H1 (cell line): Measurements from ENCODE around the gene PPP2R3A. TPM values are rescaled to one million over a fixed set of nuclear protein-coding genes. Genes with fewer than 3 reads are reported as not detected.
A peak's percentile ranks its signal among the peaks of the same experiment; 100 is the strongest.

ENCODE experiments used
- CTCF ChIA-PET: fragments of 300-600 bp; sonication (Branson Sonifier 250); formaldehyde crosslinking; loops from one replicate; lab custom pipeline; 2021; ENCODE audit not compliant: partially characterized antibody; lab: Charles Lee
- POLR2A ChIA-PET: fragments of 300-600 bp; sonication (Branson Sonifier 250); formaldehyde crosslinking; loops from one replicate; lab custom pipeline; 2021; ENCODE audit warnings: inconsistent platforms; ENCODE audit not compliant: partially characterized antibody; lab: Charles Lee
- DNase-seq, 2 experiments: peaks; one replicate each; pipeline versions ENCODE4 v3.0.0 to v3.0.0-alpha.2; 2010 to 2022; ENCODE audit warnings: low spot score in 2 of 2, low read depth in 1 of 2, mixed read lengths in 1 of 2
- FAIRE-seq: peaks from 2 replicates; lab custom pipeline; 2011; peaks lifted over from hg19 to GRCh38; lab: Jason Lieb, UNC
- H2AFZ ChIP-seq: 2 replicates; pipeline ENCODE4 v1.8.1; 2012; ENCODE audit warnings: low read length, inconsistent platforms
- H2AK5ac ChIP-seq: 2 replicates; pipeline ENCODE4 v1.6.1; 2013; ENCODE audit warnings: low read depth, low read length
- H2BK120ac ChIP-seq: replicated peaks from 2 replicates; pipeline ENCODE3; 2013; ENCODE audit warnings: low read depth, low read length, inconsistent platforms
- H2BK12ac ChIP-seq: 2 replicates; pipeline ENCODE4 v1.6.1; 2013; ENCODE audit warnings: low read depth, low read length
- H2BK15ac ChIP-seq: 2 replicates; pipeline ENCODE4 v1.6.1; 2013; ENCODE audit warnings: low read length
- H2BK20ac ChIP-seq: 2 replicates; pipeline ENCODE4 v1.6.1; 2013; ENCODE audit warnings: low read length
- H2BK5ac ChIP-seq: 2 replicates; pipeline ENCODE4 v1.6.1; 2013; ENCODE audit warnings: low read depth, low read length
- H3K14ac ChIP-seq: 2 replicates; pipeline ENCODE4 v1.6.1; 2013; ENCODE audit warnings: inconsistent platforms; ENCODE audit not compliant: insufficient read length
- H3K18ac ChIP-seq: 2 replicates; pipeline ENCODE4 v1.6.1; 2013; ENCODE audit warnings: low read length; ENCODE audit errors: extremely low read depth
- H3K23ac ChIP-seq: 2 replicates; pipeline ENCODE4 v1.6.1; 2013; ENCODE audit warnings: inconsistent platforms; ENCODE audit not compliant: insufficient read length
- H3K23me2 ChIP-seq: 2 replicates; pipeline ENCODE4 v1.6.1; 2013; ENCODE audit warnings: low read depth, low read length
- H3K27ac ChIP-seq: 2 replicates; pipeline ENCODE4 v1.6.1; 2011; ENCODE audit warnings: low read depth, low read length, inconsistent platforms
- H3K27me3 ChIP-seq, 4 experiments: replicated peaks in 1 of 4; 1 replicate in 1 of 4; 2 replicates in 3 of 4; pipeline versions ENCODE4 v1.6.1 to v1.8.1; 2011 to 2013; ENCODE audit warnings: low read length in 3 of 4, mild to moderate bottlenecking in 3 of 4, inconsistent platforms in 2 of 4, mixed read lengths in 2 of 4, moderate library complexity in 1 of 4; ENCODE audit not compliant: control insufficient read depth in 3 of 4, insufficient read depth in 3 of 4; ENCODE audit errors: extremely low read depth in 1 of 4
- H3K36me3 ChIP-seq, 4 experiments: 2 replicates each; pipeline versions ENCODE4 v1.6.1 to v1.8.1; 2011 to 2013; ENCODE audit warnings: mild to moderate bottlenecking in 4 of 4, low read length in 3 of 4, moderate library complexity in 2 of 4, control low read depth in 1 of 4, inconsistent platforms in 1 of 4; ENCODE audit not compliant: insufficient read depth in 4 of 4, control insufficient read depth in 2 of 4
- H3K4ac ChIP-seq: replicated peaks from 2 replicates; pipeline ENCODE3; 2013; ENCODE audit warnings: low read length, low read depth, mixed read lengths, inconsistent platforms; ENCODE audit not compliant: insufficient read length
- H3K4me1 ChIP-seq, 4 experiments: replicated peaks in 1 of 4; 1 replicate in 1 of 4; 2 replicates in 3 of 4; pipeline versions ENCODE4 v1.6.1 to v1.8.1; 2011 to 2013; ENCODE audit warnings: low read length in 3 of 4, inconsistent platforms in 2 of 4, mixed read lengths in 1 of 4; ENCODE audit not compliant: insufficient read depth in 4 of 4, control insufficient read depth in 3 of 4
- H3K4me2 ChIP-seq, 2 experiments: 2 replicates each; pipeline versions ENCODE4 v1.6.1 to v1.8.1; 2011 to 2013; ENCODE audit warnings: low read depth in 2 of 2, low read length in 2 of 2, control low read depth in 1 of 2, inconsistent platforms in 1 of 2, mild to moderate bottlenecking in 1 of 2; ENCODE audit not compliant: insufficient read depth in 1 of 2
- H3K4me3 ChIP-seq, 4 experiments: fragments of 200-600, 300-600 bp in 1 of 4; sonication (generic), shearing (Covaris generic), sonication (Bioruptor Twin) in 1 of 4; 2 replicates each; pipeline versions ENCODE4 v1.5.1 to v1.8.1; 2011 to 2016; ENCODE audit warnings: low read length in 4 of 4, low read depth in 3 of 4, control low read depth in 2 of 4, inconsistent platforms in 2 of 4, mild to moderate bottlenecking in 2 of 4, mixed read lengths in 1 of 4, moderate library complexity in 1 of 4; ENCODE audit not compliant: insufficient read depth in 2 of 4; ENCODE audit errors: extremely low read depth in 1 of 4
- H3K56ac ChIP-seq: replicated peaks from 2 replicates; pipeline ENCODE3; 2013; ENCODE audit warnings: low read depth, mild to moderate bottlenecking, mixed read lengths, low read length, inconsistent platforms; ENCODE audit not compliant: insufficient read length
- H3K79me1 ChIP-seq: 2 replicates; pipeline ENCODE4 v1.6.1; 2013; ENCODE audit warnings: low read depth, low read length, control low read depth
- H3K79me2 ChIP-seq, 2 experiments: 2 replicates each; pipeline versions ENCODE4 v1.6.1 to v1.8.1; 2012 to 2013; ENCODE audit warnings: low read length in 2 of 2, mild to moderate bottlenecking in 2 of 2, inconsistent platforms in 1 of 2; ENCODE audit not compliant: insufficient read depth in 2 of 2, control insufficient read depth in 1 of 2
- H3K9ac ChIP-seq, 4 experiments: replicated peaks in 1 of 4; 1 replicate in 1 of 4; 2 replicates in 3 of 4; pipeline versions ENCODE4 v1.6.1 to v1.8.1; 2011 to 2013; ENCODE audit warnings: low read depth in 3 of 4, low read length in 3 of 4, control low read depth in 2 of 4, mild to moderate bottlenecking in 2 of 4, moderate library complexity in 2 of 4, inconsistent platforms in 1 of 4; ENCODE audit errors: extremely low read depth in 1 of 4
- H3K9me3 ChIP-seq, 2 experiments: 2 replicates each; pipeline versions ENCODE4 v1.6.1 to v1.8.1; 2012 to 2013; ENCODE audit warnings: mild to moderate bottlenecking in 2 of 2, moderate library complexity in 2 of 2, control low read depth in 1 of 2, inconsistent platforms in 1 of 2, low read depth in 1 of 2, low read length in 1 of 2, mixed read lengths in 1 of 2; ENCODE audit not compliant: insufficient read depth in 2 of 2
- H4K20me1 ChIP-seq, 2 experiments: replicated peaks in 1 of 2; 2 replicates each; pipeline versions ENCODE3 to v1.8.1; 2011 to 2013; ENCODE audit warnings: inconsistent platforms in 2 of 2, low read length in 2 of 2, mild to moderate bottlenecking in 1 of 2; ENCODE audit not compliant: insufficient read depth in 2 of 2, control insufficient read depth in 1 of 2
- H4K5ac ChIP-seq: 2 replicates; pipeline ENCODE4 v1.6.1; 2013; ENCODE audit warnings: low read length, low read depth, mixed read lengths, inconsistent platforms; ENCODE audit not compliant: insufficient read length
- H4K8ac ChIP-seq: 2 replicates; pipeline ENCODE4 v1.8.0; 2013; ENCODE audit warnings: mild to moderate bottlenecking, moderate library complexity, low read length, inconsistent platforms; ENCODE audit not compliant: insufficient read depth; ENCODE audit errors: extremely low read depth
- H4K91ac ChIP-seq: replicated peaks from 2 replicates; pipeline ENCODE3; 2013; ENCODE audit warnings: low read length, mixed read lengths, inconsistent platforms; ENCODE audit not compliant: insufficient read length
- KDM4A ChIP-seq: IDR thresholded peaks from one replicate; pipeline ENCODE4 v1.7.1; 2012; ENCODE audit warnings: low read depth, mild to moderate bottlenecking, moderate library complexity, low read length, inconsistent platforms; ENCODE audit not compliant: severe bottlenecking
- MAFK ChIP-seq: IDR thresholded peaks from 2 replicates; pipeline ENCODE4 v1.6.1; 2012; ENCODE audit warnings: low read depth, mild to moderate bottlenecking, improper control_type of control experiment, low read length
- WGBS, 2 experiments: shearing (Covaris generic) in 1 of 2; methylation state at CpG; one replicate each; pipeline versions ENCODE4 v1.1.6 to v1.1.7; 2013 to 2015; ENCODE audit warnings: low lambda C conversion rate in 2 of 2, mixed read lengths in 2 of 2, inconsistent platforms in 1 of 2, low coverage in 1 of 2, missing lambda C conversion rate in 1 of 2; ENCODE audit not compliant: insufficient replicate concordance in 2 of 2, insufficient coverage in 1 of 2, insufficient read length in 1 of 2; ENCODE audit errors: extremely low coverage in 1 of 2, missing lambda C conversion rate in 1 of 2; 5-methylcytosine and 5-hydroxymethylcytosine counted together
- polyA plus RNA-seq, 7 experiments: library from polyadenylated mRNA; depleted of rRNA in 3 of 7; stranded (reverse) in 5 of 7; unstranded in 2 of 7; fragments of >200 nt in 5 of 7; fragments of 200-250 nt in 2 of 7; gene quantifications; 1 replicate in 5 of 7; 2 replicates in 1 of 7; 4 replicates in 1 of 7; pipeline versions ENCODE4 v1.2.1 to v1.2.3, GENCODE V29; 2011 to 2013; ENCODE audit warnings: missing spikeins in 2 of 7, mixed read lengths in 2 of 7
- total RNA-seq: library from RNA; stranded (reverse); fragmentation: NEBNext Ultra II Directional; extraction: Animal tissue kit (Norgen Biotek cat#: 25700); gene quantifications from 2 replicates; pipeline ENCODE4 v1.2.1, GENCODE V29; 2021

PPP2R3A gene
- total and polyA plus RNA-seq, 2 of the 8 experiments (the other 6 are each of a cell fraction or from before 2014, with no cell fraction given) = 4.1 to 15.2 TPM

DNA sequence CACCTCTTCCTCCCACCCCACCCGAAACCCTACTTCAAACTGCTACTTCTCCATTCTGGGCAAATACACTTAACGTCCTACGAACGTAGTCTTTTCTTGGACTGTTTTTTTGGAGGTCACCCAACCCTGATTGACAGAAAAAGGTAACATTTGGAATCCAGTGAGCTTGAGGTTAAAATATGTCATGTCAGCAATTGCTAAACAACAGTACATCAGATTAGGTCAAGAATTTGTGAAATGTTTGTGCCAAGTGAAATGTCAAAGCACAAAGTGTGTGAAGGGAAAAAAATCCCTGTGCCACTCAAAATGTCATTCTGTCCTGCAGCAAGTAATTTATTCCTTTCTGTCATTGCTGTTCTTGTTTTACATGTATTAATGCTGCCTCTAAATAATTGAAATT is 49.2 kb upstream of the PPP2R3A start:
- no peak overlapping the region for H3K9ac ChIP-seq
- TF ChIP-seq KDM4A (no peak), MAFK (peak; percentile 91)
- H2BK15ac ChIP-seq = no peak overlapping the region
- no peak overlapping the region for H3K4ac ChIP-seq
- H3K79me1 ChIP-seq = no peaks in the 10 kb centered on the region
- H3K27me3 ChIP-seq = no peaks in the 10 kb centered on the region
- H4K91ac ChIP-seq = no peak overlapping the region
- H3K18ac ChIP-seq = no peak overlapping the region
- H3K36me3 ChIP-seq = no peaks in the 10 kb centered on the region
- 86% methylated on average over 4 of the region's 4 CpGs; no CpG with 5 or more reads in 1 of the 2 experiments for WGBS, 2 experiments
- no peak for FAIRE-seq
- ChIA-PET CTCF (interaction anchor here (0.9 to 11.1 kb wide), 3 partner anchors 8 to 126 kb away, joined by 3 to 125 read pairs (median 7); no protein-coding TSS in a partner anchor), POLR2A (no interaction called here)
- no peaks in the 10 kb centered on the region for H3K4me1 ChIP-seq
- H4K20me1 ChIP-seq = no peaks in the 10 kb centered on the region
- no peaks in the 10 kb centered on the region for H3K23me2 ChIP-seq
- no peak overlapping the region for H2BK12ac ChIP-seq
- no peak overlapping the region for H4K8ac ChIP-seq
- no peak overlapping the region for H3K23ac ChIP-seq
- H2BK5ac ChIP-seq = no peak overlapping the region
- H2AFZ ChIP-seq = no peak overlapping the region
- no peak overlapping the region for H2AK5ac ChIP-seq
- H3K79me2 ChIP-seq = no peaks in the 10 kb centered on the region
- H2BK20ac ChIP-seq = no peak overlapping the region
- H3K4me2 ChIP-seq = no peak overlapping the region
- H3K9me3 ChIP-seq = no peaks in the 10 kb centered on the region
- no peak overlapping the region for H3K27ac ChIP-seq
- no peak overlapping the region for H3K14ac ChIP-seq
- no peak overlapping the region for H4K5ac ChIP-seq
- no peak for DNase-seq
- no peak overlapping the region for H3K56ac ChIP-seq
- no peak overlapping the region for H2BK120ac ChIP-seq
- H3K4me3 ChIP-seq = no peak overlapping the region
